Stomach (tissue), 4 donors: ENCODE results near the gene CISH.

Experiments
- POLR2AphosphoS5 ChIP-seq, 3 donors: sonication (generic); formaldehyde crosslinking; IDR thresholded peaks; one replicate each; pipeline ENCODE4 v1.6.1; 2016; ENCODE audit warnings: antibody characterized with exemption in 3 of 3
- TF ChIP-seq, protein P1 (sequence below), 7 experiments: fragments of 450-650 bp in 4 of 7; fragments of 200-600 bp in 3 of 7; sonication (generic) in 3 of 7; IDR thresholded peaks; one replicate each; pipeline ENCODE4 v1.5.1; 2016 to 2019; ENCODE audit warnings: antibody characterized with exemption in 7 of 7, control low read depth in 2 of 7, mild to moderate bottlenecking in 1 of 7

- TF ChIP-seq, protein P1, sequence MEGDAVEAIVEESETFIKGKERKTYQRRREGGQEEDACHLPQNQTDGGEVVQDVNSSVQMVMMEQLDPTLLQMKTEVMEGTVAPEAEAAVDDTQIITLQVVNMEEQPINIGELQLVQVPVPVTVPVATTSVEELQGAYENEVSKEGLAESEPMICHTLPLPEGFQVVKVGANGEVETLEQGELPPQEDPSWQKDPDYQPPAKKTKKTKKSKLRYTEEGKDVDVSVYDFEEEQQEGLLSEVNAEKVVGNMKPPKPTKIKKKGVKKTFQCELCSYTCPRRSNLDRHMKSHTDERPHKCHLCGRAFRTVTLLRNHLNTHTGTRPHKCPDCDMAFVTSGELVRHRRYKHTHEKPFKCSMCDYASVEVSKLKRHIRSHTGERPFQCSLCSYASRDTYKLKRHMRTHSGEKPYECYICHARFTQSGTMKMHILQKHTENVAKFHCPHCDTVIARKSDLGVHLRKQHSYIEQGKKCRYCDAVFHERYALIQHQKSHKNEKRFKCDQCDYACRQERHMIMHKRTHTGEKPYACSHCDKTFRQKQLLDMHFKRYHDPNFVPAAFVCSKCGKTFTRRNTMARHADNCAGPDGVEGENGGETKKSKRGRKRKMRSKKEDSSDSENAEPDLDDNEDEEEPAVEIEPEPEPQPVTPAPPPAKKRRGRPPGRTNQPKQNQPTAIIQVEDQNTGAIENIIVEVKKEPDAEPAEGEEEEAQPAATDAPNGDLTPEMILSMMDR (IDR thresholded peaks at IDR 0.05) = no peak
- no peak for TF ChIP-seq POLR2AphosphoS5 (IDR thresholded peaks at IDR 0.05)
These were observed 18.8 kb upstream of the CISH start for GRCh38 chr3:50630394-50630793.
